Small intestine (tissue), 7 donors: ENCODE data around the gene COL6A2. TPM values are rescaled to one million over a fixed set of nuclear protein-coding genes. Genes with fewer than 3 reads are reported as not detected.
"Not testable (repeated sequence)": the region's sequence is repeated elsewhere in the genome, so short reads cannot be mapped to it uniquely, and the experiment has no call there.

ENCODE experiments used
- DNase-seq, 2 donors: peaks; one replicate each; pipeline versions ENCODE4 v3.0.0 to v3.0.0-alpha.2; 2013
- FAIRE-seq: peaks from 2 replicates; lab custom pipeline; 2012; peaks lifted over from hg19 to GRCh38; lab: Jason Lieb, UNC
- H3K27ac ChIP-seq, 3 donors: one replicate each; pipeline ENCODE4 v1.5.1; 2013; ENCODE audit warnings: low read length in 2 of 3, mild to moderate bottlenecking in 2 of 3, control low read depth in 1 of 3, inconsistent platforms in 1 of 3, low read depth in 1 of 3, moderate library complexity in 1 of 3
- H3K27me3 ChIP-seq, 3 donors: one replicate each; pipeline ENCODE4 v1.6.1; 2013; ENCODE audit warnings: low read length in 3 of 3, inconsistent platforms in 1 of 3; ENCODE audit not compliant: control insufficient read depth in 3 of 3, insufficient read depth in 3 of 3
- H3K36me3 ChIP-seq, 3 donors: one replicate each; pipeline ENCODE4 v1.6.1; 2013; ENCODE audit warnings: low read length in 3 of 3, inconsistent platforms in 1 of 3, low read depth in 1 of 3, mild to moderate bottlenecking in 1 of 3, moderate library complexity in 1 of 3; ENCODE audit not compliant: control insufficient read depth in 3 of 3, insufficient read depth in 2 of 3
- H3K4me1 ChIP-seq, 3 donors: one replicate each; pipeline ENCODE4 v1.6.1; 2013; ENCODE audit warnings: low read length in 2 of 3, inconsistent platforms in 1 of 3, low read depth in 1 of 3, mild to moderate bottlenecking in 1 of 3, moderate library complexity in 1 of 3; ENCODE audit not compliant: control insufficient read depth in 3 of 3, insufficient read depth in 2 of 3
- H3K4me3 ChIP-seq, 3 donors: one replicate each; pipeline ENCODE4 v1.5.1; 2013; ENCODE audit warnings: low read length in 3 of 3, control low read depth in 1 of 3, inconsistent platforms in 1 of 3, low read depth in 1 of 3, mild to moderate bottlenecking in 1 of 3, moderate library complexity in 1 of 3
- H3K9me3 ChIP-seq, 2 donors: one replicate each; pipeline ENCODE4 v1.6.1; 2013; ENCODE audit warnings: low read depth in 1 of 2, low read length in 1 of 2; ENCODE audit not compliant: control insufficient read depth in 2 of 2, insufficient read depth in 1 of 2
- WGBS, 3 donors: extraction: QIAGEN DNeasy Blood & Tissue Kit; methylation state at CpG; one replicate each; pipeline ENCODE4 v1.1.7; 2013; 5-methylcytosine and 5-hydroxymethylcytosine counted together
- polyA plus RNA-seq, 4 donors: library from polyadenylated mRNA; stranded (reverse) in 3 of 4; unstranded in 1 of 4; fragments of 200-250 nt in 3 of 4; fragments of 120-200 nt in 1 of 4; gene quantifications; one replicate each; pipeline versions ENCODE4 v1.2.1 to v1.2.3, GENCODE V29; 2013
- donor health status: healthy with polysubstance abuse.
- donor health status: control.
- donor health status: control.
- donor health status: Bipolar disorder and iron deficiency.
- donor health status: healthy.

Gene COL6A2
- polyA plus RNA-seq, 4 donors, result 3.8 to 159 (median 68.5) TPM

DNA sequence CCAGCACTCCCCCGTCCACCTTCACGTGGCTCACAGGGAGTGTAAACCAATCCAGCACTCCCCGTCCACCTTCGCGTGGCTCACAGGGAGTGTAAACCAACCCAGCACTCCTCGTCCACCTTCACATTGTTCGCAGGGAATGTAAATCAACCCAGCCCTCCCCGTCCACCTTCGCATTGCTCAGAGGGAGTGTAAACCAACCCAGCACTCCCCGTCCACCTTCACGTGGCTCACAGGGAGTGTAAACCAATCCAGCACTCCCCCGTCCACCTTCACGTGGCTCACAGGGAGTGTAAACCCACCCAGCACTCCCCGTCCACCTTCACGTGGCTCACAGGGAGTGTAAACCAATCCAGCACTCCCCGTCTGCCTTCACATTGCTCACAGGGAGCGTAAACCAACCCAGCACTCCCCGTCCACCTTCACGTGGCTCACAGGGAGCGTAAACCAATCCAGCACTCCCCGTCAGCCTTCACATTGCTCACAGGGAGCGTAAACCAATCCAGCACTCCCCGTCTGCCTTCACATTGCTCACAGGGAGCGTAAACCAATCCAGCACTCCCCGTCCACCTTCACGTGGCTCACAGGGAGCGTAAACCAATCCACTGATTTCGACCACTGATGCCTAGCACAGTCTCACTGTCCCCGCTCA, 42.6 kb downstream of the COL6A2 start:
- H3K27me3 ChIP-seq, H3K4me3 ChIP-seq, H3K27ac ChIP-seq, H3K9me3 ChIP-seq, FAIRE-seq: not testable (repeated sequence)
- DNase-seq, result peak; percentile 11 to 47
- H3K36me3 ChIP-seq, result peaks cover 0 to 24% (median 0%) of the 10 kb centered on the region in 3 donors
- peaks cover 0 to 18% (median 0%) of the 10 kb centered on the region in 3 donors for H3K4me1 ChIP-seq
- WGBS, 3 donors, result 20 to 57% (median 33%) methylated on average over 29 of the region's 29 CpGs

DNA sequence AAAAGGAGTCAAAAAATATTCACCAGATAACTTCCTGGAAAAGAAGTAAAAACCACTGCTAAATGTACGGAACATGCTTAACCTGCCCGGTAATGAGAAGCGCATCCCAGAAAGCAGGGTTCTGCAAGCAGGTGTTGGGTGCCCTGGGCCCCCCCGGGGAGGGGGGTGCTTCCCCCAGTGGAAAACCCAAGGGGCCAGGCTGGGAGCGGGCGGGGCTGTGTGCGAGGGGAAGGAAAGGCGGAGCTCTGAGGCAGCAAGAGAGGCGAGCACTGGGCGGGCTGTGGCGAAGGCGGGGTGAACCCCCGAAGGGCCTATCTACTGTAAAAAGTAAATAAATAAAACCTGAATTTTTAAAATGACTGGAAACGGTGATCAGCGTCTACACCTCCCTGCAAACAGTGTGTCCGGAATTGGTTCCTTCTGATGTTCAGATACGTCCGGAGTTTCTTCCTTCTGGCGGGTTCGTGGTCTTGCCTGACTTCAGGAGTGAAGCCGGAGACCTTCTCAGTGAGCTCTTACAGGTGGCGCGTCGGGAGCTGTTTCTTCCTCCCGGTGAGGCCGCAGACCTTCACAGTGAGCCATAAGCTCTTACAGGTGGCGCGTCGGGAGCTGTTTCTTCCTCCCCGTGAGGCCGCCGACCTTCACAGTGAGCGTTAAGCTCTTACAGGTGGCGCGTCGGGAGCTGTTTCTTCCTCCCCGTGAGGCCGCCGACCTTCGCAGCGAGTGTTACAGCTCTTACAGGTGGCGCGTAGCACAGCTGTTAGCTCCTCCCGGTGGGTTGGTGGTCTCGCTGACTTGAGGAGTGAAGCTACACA, 44.1 kb downstream of the COL6A2 start:
- WGBS, 3 donors, result 89 to 92% (median 92%) methylated on average over 45 of the region's 45 CpGs
- peaks cover 0 to 24% (median 0%) of the 10 kb centered on the region in 3 donors for H3K36me3 ChIP-seq
- H3K4me3 ChIP-seq, result no peak overlapping the region
- no peak overlapping the region for H3K27ac ChIP-seq
- DNase-seq (no peak), FAIRE-seq (no peak)
- H3K4me1 ChIP-seq, result peaks cover 0 to 21% (median 0%) of the 10 kb centered on the region in 3 donors
- H3K9me3 ChIP-seq, result no peaks in the 10 kb centered on the region
- H3K27me3 ChIP-seq, result no peaks in the 10 kb centered on the region

DNA sequence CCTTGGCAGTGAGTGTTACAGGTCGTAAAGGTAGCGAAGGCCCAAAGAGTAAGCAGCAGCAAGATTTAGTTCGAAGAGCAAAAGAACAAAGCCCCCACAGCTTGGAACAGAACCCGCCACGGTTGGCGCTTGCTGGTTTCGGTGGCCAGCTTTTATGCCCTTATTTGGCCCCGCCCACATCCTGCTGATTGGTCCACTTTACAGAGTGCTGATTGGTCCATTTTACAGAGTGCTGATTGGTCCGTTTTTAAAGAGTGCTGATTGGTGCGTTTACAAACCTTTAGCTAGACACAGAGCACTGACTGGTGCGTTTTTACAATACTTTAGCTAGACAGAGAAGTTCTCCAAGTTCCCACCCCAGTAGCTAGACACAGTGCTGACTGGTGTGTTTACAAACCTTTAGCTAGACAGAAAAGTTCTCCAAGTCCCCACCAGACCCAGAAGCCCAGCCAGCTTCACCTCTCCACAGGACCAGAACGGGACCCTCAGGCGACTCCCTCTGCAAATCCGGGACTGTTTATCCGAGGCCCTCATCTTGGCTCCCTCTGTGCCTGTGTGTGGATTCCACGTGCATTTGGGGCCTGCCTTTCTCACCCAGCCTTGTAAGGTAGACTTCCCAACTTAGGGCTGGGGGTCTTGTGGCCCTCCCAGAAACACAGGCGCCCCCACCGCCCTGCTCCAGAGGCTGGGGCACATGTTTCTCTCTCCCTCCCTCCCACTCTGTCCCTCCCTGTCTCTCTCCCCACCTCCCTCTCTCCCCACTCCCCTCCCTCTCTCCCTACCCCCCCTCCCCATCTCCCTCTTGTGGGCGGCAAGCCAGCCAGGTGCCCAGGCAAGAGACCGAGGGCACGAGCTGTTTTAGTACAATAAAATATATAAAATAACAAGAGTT, 44.9 kb downstream of the COL6A2 start:
- no peak overlapping the region for H3K27ac ChIP-seq
- peaks cover 0 to 22% (median 0%) of the 10 kb centered on the region in 3 donors for H3K36me3 ChIP-seq
- H3K4me1 ChIP-seq, result peaks cover 0 to 26% (median 0%) of the 10 kb centered on the region in 3 donors
- WGBS, 3 donors, result 74 to 81% (median 78%) methylated on average over 21 of the region's 21 CpGs
- FAIRE-seq (no peak), DNase-seq (no peak)
- no peaks in the 10 kb centered on the region for H3K27me3 ChIP-seq
- H3K9me3 ChIP-seq, result no peaks in the 10 kb centered on the region
- H3K4me3 ChIP-seq, result no peak overlapping the region

DNA sequence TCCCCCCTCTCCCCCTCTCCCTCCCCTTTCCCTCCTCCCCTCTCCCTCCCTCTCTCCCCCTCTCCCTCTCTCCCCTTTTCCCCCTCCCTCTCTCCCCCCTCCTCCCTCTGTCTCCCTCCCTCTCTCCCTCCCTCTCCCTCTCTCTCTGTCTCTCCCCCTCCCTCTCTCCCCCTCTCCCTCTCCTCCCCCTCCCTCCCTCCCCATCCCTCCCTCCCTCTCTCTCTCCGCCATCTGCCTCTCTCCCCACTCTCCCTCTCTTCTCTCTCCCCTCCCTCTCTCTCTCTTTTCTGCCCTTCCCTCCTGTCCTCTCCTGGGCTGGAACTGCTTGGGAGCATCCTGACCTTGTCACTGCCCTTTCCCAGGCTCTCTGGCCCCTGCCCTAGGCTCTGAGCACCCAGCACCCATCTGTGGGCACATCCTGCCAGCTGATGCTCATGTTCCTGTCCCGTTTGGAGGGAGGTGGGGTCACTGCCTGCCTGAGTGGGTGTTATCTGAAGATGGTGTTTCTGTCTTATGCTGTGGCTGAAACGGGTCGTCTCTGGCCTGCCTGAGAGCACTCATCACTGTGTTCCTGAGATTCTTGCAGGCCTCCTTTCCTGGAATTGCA, 46.7 kb downstream of the COL6A2 start:
- H3K4me1 ChIP-seq, result peaks cover 0 to 26% (median 0%) of the 10 kb centered on the region in 3 donors
- H3K36me3 ChIP-seq, result peaks cover 0 to 24% (median 0%) of the 10 kb centered on the region in 3 donors
- H3K27ac ChIP-seq, result peak overlapping the region in 2 of 3 donors; percentile 14 to 88
- H3K4me3 ChIP-seq, result no peak overlapping the region
- FAIRE-seq (no peak), DNase-seq (no peak)
- H3K9me3 ChIP-seq, result no peaks in the 10 kb centered on the region
- no peaks in the 10 kb centered on the region for H3K27me3 ChIP-seq
- 26 to 46% (median 34%) methylated on average over 4 of the region's 4 CpGs for WGBS, 3 donors

DNA sequence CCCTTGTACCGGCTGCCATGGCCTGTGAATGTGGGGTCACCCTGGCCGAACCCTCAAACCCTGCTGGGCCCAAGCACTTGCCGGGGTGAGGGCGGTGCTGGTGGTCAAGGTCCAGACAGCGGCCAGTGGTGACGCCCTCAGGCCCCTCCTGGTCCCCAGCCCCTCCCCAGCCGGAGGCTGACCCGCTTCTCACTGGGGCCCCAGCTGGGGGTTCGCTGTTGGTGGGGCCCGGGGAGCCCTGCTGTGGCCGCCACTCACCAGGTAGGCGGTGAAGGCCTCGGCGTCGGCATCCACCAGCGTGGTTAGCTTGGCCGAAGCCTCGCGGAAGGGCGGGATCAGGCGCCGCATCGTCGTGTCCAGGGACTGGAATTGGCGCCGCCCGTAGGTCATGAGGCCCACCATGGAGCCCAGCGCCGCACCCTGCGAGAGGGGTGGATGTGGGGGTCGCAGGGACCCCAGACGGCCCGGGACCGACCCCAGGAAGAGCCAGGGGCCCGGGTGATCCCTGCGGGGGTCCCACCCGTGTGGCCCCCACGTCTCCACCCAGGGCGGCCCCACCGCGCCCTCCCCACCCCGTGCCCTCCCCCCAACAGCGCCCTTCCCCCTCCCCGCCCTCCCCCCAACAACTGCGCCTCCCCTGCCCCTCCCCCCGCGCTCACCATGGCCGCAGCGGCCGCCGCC, 47.4 kb downstream of the COL6A2 start:
- DNase-seq (peak in 1 of 2 donors; percentile 65), FAIRE-seq (no peak)
- Histone ChIP-seq H3K36me3 (peaks cover 0 to 21% (median 0%) of the 10 kb centered on the region in 3 donors), H3K9me3 (no peaks in the 10 kb centered on the region), H3K27me3 (no peaks in the 10 kb centered on the region), H3K27ac (peak overlapping the region in 1 of 3 donors; percentile 88), H3K4me3 (no peak overlapping the region), H3K4me1 (peaks cover 0 to 26% (median 0%) of the 10 kb centered on the region in 3 donors)
- 84 to 92% (median 84%) methylated on average over 41 to 51 of the region's 51 CpGs for WGBS, 3 donors

DNA sequence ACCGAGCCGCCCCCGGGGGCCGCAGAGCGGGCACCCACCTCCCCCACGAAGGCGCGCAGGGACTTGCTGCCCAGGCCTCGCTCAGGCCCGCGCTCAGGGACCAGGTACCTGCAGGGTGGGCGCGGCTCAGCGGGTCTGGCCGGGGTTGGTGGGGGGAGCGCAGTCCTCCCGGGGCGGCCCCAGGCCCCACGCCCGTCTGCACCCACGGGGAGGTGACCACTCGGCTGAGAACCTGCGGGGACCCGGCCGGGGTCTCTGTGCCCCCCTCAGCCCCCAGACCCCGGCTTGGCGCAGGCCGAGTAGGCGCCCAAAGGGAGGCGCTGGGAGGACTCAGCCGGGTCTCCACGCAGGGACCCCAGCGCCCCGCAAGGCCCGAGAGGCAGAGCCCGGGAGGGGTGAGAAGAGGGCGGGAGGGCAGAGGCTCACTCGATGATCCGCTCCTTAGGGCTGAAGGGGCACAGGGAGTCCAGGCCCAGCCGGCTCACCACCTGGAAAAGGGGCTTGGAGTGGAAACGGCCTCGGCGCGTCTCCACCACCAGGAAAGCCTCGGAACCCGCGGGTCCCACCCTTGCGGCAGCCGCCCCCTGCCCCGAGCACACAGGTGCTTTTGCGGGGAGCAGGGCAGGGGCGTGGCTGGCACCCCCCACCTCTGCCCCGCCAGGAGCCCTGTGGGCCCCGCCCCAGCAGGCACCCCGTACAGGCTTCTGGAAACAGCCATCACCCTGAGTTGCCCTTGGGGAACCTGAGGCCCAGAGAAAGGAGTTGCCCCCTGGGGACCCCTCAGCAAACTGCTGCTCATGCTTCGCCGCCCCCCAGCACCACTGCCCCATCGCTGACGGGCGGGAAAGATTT, 48.2 kb downstream of the COL6A2 start:
- Histone ChIP-seq H3K4me3 (peak overlapping the region in 2 of 3 donors; percentile 22 to 40), H3K27me3 (no peaks in the 10 kb centered on the region), H3K9me3 (no peaks in the 10 kb centered on the region), H3K4me1 (peaks cover 0 to 24% (median 0%) of the 10 kb centered on the region in 3 donors), H3K36me3 (peaks cover 0 to 21% (median 0%) of the 10 kb centered on the region in 3 donors), H3K27ac (peak overlapping the region in 1 of 3 donors; percentile 75)
- WGBS, 3 donors, result 78 to 87% (median 80%) methylated on average over 36 to 60 of the region's 60 CpGs
- no peak for DNase-seq
- FAIRE-seq, result no peak

DNA sequence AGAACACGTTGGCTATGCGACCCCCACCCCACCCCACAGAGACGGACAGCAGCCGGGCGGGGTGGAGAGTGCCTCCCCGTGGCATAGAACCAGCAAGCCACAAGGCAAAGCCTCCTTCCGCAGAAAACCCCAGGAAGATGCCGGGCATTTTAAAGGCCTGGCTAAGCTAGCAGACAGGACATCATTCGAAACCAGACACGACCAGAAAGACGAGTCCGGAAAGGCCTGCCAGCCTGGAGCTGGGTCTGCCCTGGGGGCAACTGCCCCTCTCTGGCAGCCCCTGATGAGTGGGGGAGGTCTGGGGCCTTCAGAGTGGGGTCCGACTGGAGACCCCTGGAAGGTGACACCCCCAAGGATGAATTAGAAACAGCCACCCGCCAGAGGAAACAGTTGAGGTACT, 48.9 kb downstream of the COL6A2 start:
- no peaks in the 10 kb centered on the region for H3K9me3 ChIP-seq
- H3K4me1 ChIP-seq, result peaks cover 0 to 20% (median 0%) of the 10 kb centered on the region in 3 donors
- no peaks in the 10 kb centered on the region for H3K27me3 ChIP-seq
- WGBS, 3 donors, result 28 to 71% (median 43%) methylated on average over 14 of the region's 14 CpGs
- H3K4me3 ChIP-seq, result peak overlapping the region in 2 of 3 donors; percentile 22 to 40
- no peak for FAIRE-seq
- H3K27ac ChIP-seq, result peak overlapping the region in 1 of 3 donors; percentile 75
- H3K36me3 ChIP-seq, result peaks cover 0 to 18% (median 0%) of the 10 kb centered on the region in 3 donors
- DNase-seq, result peak in 1 of 2 donors; percentile 5
